HepG2 (cell line): ENCODE data around the gene RHBDF2. TPM values are rescaled to one million over a fixed set of nuclear protein-coding genes. Genes with fewer than 3 reads are reported as not detected.

Source experiments
- ETV6 ChIP-seq: sonication (generic); formaldehyde crosslinking; conservative IDR thresholded peaks from 2 replicates; pipeline ENCODE4 v1.4.0; 2020; ENCODE audit warnings: missing genetic modification reagents
- ZFYVE20 ChIP-seq: sonication (generic); formaldehyde crosslinking; IDR thresholded peaks from 2 replicates; pipeline ENCODE4 v1.8.0; 2023; ENCODE audit warnings: low read depth, mild to moderate bottlenecking, moderate library complexity, missing genetic modification reagents, borderline replicate concordance
- ZNF577 ChIP-seq: sonication (generic); formaldehyde crosslinking; IDR thresholded peaks from 2 replicates; pipeline ENCODE4 v1.4.0; 2020; ENCODE audit warnings: mild to moderate bottlenecking, low read depth, missing genetic modification reagents, borderline replicate concordance
- ZNF670 ChIP-seq: sonication (generic); formaldehyde crosslinking; IDR thresholded peaks from 2 replicates; pipeline ENCODE4 v1.8.0; 2022; ENCODE audit warnings: mild to moderate bottlenecking, missing genetic modification reagents, borderline replicate concordance
- ZNF746 ChIP-seq: sonication (generic); formaldehyde crosslinking; IDR thresholded peaks from 2 replicates; pipeline ENCODE4 v1.8.0; 2022; ENCODE audit warnings: mild to moderate bottlenecking, missing genetic modification reagents
- polyA plus RNA-seq, 8 experiments: library from polyadenylated mRNA; depleted of rRNA in 3 of 8; stranded (reverse) in 7 of 8; unstranded in 1 of 8; fragments of >200 nt; fragmentation: Illumina TruSeq in 4 of 8; extraction: Trizol in 4 of 8; gene quantifications; 2 replicates each; pipeline versions ENCODE4 v1.2.1 to v1.2.3, GENCODE V29; 2011 to 2016; ENCODE audit warnings: low read depth in 4 of 8, missing spikeins in 1 of 8, mixed read lengths in 1 of 8; ENCODE audit not compliant: insufficient read depth in 1 of 8
- total RNA-seq, 5 experiments: library from RNA; depleted of rRNA; stranded (reverse); fragments of >200 nt; fragmentation: Illumina TruSeq; extraction: Trizol; gene quantifications; 2 replicates each; pipeline ENCODE4 v1.2.3, GENCODE V29; 2016; ENCODE audit warnings: low read depth in 1 of 5
- TF ChIP-seq, protein P1 (sequence below): IDR thresholded peaks from 2 replicates; pipeline ENCODE4 v1.6.1; 2016; ENCODE audit warnings: missing compliant biosample characterization, missing genetic modification reagents, borderline replicate concordance
- TF ChIP-seq, protein P2 (sequence below): sonication (generic); formaldehyde crosslinking; IDR thresholded peaks from 2 replicates; pipeline ENCODE4 v1.4.0; 2020; ENCODE audit warnings: mild to moderate bottlenecking, low read depth, missing genetic modification reagents
- TF ChIP-seq, protein P3 (sequence below): sonication (generic); formaldehyde crosslinking; IDR thresholded peaks from 2 replicates; pipeline ENCODE4 v1.4.0; 2020; ENCODE audit warnings: missing genetic modification reagents
- TF ChIP-seq, protein P4 (sequence below): sonication (generic); formaldehyde crosslinking; IDR thresholded peaks from 2 replicates; pipeline ENCODE4 v1.9.0; 2022; ENCODE audit warnings: low read depth, missing genetic modification reagents
- TF ChIP-seq, protein P5 (sequence below): IDR thresholded peaks from 2 replicates; pipeline ENCODE4 v1.6.1; 2016; ENCODE audit warnings: low read depth

RHBDF2 gene
- total and polyA plus RNA-seq, 2 of the 13 experiments (the other 11 are each of a cell fraction or from before 2014, with no cell fraction given) = 7.8 to 24.2 TPM

DNA sequence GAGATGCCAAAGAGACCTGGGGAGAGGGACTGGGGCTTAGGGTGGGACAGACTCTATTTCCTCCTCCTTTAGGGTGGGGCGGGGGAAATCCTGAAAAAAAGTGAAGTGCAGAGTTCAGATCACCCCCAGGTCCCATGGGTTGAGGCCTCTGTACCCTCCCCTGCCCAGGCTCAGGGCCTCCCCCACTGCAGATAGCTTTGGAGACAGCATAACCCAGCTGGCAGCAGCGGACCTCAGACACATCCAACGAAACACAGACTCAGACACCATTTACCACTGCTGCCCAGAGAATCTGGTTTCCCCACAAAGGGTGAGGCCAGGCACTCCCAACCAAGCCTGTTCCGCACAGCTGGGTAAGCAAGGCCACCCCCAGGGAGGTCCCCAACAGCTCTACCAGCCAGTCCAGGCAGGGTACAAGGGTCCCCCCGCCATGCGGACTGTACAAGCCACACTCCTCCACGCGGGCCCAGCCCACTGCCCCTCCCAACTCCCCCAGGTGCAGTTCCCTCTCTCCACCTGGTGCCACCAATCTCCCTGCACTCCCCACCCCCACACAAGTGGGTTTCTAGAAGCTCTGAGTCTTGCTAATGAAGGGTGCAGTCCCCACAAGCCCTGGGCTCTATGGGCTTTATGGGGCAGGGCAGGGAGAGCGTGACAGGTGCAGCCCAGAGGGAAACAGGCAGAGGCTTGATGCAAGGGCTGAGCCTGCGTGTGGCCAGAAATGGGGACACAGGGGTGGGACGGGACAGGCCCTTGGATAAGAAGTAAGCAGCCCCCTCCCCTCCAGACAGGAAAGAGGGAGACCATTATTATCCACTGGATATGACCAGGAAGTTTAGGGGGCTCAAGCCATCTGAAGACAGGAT is 8.9 kb downstream of the RHBDF2 start (continued):
- TF ChIP-seq, protein P1, sequence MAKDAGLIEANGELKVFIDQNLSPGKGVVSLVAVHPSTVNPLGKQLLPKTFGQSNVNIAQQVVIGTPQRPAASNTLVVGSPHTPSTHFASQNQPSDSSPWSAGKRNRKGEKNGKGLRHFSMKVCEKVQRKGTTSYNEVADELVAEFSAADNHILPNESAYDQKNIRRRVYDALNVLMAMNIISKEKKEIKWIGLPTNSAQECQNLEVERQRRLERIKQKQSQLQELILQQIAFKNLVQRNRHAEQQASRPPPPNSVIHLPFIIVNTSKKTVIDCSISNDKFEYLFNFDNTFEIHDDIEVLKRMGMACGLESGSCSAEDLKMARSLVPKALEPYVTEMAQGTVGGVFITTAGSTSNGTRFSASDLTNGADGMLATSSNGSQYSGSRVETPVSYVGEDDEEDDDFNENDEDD (CRISPR knock-in tag) = no peak
- no peak for TF ChIP-seq ETV6 (CRISPR knock-in tag)
- TF ChIP-seq, protein P2, sequence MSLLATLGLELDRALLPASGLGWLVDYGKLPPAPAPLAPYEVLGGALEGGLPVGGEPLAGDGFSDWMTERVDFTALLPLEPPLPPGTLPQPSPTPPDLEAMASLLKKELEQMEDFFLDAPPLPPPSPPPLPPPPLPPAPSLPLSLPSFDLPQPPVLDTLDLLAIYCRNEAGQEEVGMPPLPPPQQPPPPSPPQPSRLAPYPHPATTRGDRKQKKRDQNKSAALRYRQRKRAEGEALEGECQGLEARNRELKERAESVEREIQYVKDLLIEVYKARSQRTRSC (CRISPR knock-in tag) = no peak
- TF ChIP-seq, protein P3, sequence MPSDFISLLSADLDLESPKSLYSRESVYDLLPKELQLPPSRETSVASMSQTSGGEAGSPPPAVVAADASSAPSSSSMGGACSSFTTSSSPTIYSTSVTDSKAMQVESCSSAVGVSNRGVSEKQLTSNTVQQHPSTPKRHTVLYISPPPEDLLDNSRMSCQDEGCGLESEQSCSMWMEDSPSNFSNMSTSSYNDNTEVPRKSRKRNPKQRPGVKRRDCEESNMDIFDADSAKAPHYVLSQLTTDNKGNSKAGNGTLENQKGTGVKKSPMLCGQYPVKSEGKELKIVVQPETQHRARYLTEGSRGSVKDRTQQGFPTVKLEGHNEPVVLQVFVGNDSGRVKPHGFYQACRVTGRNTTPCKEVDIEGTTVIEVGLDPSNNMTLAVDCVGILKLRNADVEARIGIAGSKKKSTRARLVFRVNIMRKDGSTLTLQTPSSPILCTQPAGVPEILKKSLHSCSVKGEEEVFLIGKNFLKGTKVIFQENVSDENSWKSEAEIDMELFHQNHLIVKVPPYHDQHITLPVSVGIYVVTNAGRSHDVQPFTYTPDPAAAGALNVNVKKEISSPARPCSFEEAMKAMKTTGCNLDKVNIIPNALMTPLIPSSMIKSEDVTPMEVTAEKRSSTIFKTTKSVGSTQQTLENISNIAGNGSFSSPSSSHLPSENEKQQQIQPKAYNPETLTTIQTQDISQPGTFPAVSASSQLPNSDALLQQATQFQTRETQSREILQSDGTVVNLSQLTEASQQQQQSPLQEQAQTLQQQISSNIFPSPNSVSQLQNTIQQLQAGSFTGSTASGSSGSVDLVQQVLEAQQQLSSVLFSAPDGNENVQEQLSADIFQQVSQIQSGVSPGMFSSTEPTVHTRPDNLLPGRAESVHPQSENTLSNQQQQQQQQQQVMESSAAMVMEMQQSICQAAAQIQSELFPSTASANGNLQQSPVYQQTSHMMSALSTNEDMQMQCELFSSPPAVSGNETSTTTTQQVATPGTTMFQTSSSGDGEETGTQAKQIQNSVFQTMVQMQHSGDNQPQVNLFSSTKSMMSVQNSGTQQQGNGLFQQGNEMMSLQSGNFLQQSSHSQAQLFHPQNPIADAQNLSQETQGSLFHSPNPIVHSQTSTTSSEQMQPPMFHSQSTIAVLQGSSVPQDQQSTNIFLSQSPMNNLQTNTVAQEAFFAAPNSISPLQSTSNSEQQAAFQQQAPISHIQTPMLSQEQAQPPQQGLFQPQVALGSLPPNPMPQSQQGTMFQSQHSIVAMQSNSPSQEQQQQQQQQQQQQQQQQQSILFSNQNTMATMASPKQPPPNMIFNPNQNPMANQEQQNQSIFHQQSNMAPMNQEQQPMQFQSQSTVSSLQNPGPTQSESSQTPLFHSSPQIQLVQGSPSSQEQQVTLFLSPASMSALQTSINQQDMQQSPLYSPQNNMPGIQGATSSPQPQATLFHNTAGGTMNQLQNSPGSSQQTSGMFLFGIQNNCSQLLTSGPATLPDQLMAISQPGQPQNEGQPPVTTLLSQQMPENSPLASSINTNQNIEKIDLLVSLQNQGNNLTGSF (CRISPR knock-in tag) = 0 out of 2 replicates have a peak, but pooled peaks have one; percentile 31
- no peak for TF ChIP-seq ZNF577
- TF ChIP-seq ZFYVE20 (CRISPR knock-in tag) = no peak
- TF ChIP-seq, protein P4, sequence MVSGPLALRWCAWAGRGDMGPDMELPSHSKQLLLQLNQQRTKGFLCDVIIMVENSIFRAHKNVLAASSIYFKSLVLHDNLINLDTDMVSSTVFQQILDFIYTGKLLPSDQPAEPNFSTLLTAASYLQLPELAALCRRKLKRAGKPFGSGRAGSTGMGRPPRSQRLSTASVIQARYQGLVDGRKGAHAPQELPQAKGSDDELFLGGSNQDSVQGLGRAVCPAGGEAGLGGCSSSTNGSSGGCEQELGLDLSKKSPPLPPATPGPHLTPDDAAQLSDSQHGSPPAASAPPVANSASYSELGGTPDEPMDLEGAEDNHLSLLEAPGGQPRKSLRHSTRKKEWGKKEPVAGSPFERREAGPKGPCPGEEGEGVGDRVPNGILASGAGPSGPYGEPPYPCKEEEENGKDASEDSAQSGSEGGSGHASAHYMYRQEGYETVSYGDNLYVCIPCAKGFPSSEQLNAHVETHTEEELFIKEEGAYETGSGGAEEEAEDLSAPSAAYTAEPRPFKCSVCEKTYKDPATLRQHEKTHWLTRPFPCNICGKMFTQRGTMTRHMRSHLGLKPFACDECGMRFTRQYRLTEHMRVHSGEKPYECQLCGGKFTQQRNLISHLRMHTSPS (CRISPR knock-in tag) = 0 out of 2 replicates have a peak, but pooled peaks have one; percentile 18
- no peak for TF ChIP-seq ZNF746 (CRISPR knock-in tag)
- no peak for TF ChIP-seq ZNF670 (CRISPR knock-in tag)
- TF ChIP-seq, protein P5, sequence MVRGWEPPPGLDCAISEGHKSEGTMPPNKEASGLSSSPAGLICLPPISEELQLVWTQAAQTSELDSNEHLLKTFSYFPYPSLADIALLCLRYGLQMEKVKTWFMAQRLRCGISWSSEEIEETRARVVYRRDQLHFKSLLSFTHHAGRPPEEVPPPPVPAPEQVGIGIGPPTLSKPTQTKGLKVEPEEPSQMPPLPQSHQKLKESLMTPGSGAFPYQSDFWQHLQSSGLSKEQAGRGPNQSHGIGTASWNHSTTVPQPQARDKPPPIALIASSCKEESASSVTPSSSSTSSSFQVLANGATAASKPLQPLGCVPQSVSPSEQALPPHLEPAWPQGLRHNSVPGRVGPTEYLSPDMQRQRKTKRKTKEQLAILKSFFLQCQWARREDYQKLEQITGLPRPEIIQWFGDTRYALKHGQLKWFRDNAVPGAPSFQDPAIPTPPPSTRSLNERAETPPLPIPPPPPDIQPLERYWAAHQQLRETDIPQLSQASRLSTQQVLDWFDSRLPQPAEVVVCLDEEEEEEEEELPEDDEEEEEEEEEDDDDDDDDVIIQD (CRISPR knock-in tag) = no peak
